Activated gamma-delta T cell treated with anti-CD3 and anti-CD28 coated beads, Interleukin-2, amount 50 U/mL, for 16 hours (primary cell): ENCODE measurements around the gene GPR179.
"Not testable (repeated sequence)": the region's sequence is repeated elsewhere in the genome, so short reads cannot be mapped to it uniquely, and the experiment has no call there.

Experiments
- DNase-seq: peaks from one replicate; pipeline ENCODE4 v3.0.0-alpha.2; 2020; ENCODE audit warnings: low read depth

Gene GPR179

DNA sequence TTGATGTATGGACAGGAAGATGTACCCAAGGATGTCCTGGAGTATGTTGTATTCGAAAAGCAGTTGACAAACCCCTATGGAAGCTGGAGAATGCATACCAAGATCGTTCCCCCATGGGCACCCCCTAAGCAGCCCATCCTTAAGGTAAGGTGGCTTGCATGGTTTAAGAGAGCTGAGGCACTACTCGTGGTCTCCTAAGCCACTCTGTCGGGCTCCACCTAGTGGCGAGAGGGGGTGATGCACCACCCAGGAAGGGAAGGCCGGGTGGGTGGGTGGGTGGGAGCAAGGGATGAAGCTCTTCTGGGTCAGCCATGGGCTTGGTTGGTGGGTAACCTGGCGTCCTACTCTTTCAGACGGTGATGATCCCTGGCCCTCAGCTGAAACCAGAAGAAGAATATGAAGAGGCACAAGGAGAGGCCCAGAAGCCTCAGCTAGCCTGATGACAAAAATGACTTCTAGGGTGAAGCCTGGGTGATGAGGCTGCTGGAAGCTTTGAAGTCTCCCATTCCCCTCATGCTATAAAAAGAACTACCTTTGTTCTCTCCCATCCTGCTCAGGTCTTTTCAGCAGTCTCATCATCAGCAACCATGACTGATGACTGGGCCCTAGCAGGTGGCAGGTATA, 21.5 kb downstream of the GPR179 start:
- peak; percentile 70 for DNase-seq

DNA sequence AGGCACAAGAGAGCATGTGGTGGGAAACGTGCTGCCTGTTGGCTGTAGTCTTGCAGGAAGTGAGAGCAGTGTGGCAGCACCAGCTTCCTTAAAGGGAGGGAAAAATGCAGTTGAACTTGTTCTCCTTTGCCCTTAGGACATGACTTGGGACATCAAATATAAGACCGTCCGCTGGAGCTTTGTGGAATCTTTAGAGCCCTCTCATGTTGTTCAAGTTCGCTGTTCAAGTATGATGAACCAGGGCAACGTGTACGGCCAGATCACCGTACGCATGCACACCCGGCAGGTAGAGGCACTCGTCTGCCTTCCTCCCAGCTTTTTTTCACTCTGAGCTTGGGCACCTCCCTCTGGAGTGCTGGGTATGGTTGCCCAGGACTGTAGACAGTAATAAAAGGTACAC, 23.3 kb downstream of the GPR179 start:
- no peak for DNase-seq

DNA sequence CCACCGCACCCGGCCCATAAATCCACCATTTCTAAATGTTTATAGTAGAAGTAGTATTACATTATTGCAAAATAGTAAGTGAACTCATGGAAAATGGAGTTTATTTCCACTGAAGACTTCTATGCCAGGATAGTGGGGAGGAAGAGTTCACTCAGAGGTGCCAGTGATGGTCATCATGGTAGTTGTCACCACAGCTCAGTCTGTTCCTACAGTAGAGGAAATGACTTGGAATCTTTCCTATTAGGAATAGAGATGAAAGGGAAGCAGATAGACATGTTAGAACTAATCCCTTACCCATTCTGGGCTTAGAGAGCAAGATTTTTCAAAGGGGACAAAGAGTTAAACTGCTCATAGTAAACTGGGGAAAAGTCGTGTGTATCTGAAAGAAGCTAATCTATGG, 26.7 kb downstream of the GPR179 start:
- DNase-seq = no peak

DNA sequence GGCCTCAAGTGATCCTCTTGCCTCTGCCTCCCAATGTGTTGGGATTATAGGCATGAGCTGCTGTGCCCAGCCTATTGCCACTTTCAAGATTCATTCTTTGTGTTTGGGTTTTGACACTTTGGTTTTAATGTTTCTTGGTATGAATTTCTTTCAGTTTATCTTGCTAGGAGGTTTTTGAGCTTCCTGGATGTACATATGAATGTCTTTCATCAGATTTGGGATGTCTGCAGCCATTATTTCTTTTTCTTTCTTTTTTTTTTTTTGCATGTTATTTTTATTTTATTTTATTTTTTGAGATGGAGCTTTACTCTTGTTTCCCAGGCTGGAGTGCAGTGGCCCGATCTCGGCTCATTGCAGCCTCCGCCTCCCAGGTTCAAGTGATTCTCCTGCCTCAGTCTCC, 28.3 kb downstream of the GPR179 start:
- no peak for DNase-seq

DNA sequence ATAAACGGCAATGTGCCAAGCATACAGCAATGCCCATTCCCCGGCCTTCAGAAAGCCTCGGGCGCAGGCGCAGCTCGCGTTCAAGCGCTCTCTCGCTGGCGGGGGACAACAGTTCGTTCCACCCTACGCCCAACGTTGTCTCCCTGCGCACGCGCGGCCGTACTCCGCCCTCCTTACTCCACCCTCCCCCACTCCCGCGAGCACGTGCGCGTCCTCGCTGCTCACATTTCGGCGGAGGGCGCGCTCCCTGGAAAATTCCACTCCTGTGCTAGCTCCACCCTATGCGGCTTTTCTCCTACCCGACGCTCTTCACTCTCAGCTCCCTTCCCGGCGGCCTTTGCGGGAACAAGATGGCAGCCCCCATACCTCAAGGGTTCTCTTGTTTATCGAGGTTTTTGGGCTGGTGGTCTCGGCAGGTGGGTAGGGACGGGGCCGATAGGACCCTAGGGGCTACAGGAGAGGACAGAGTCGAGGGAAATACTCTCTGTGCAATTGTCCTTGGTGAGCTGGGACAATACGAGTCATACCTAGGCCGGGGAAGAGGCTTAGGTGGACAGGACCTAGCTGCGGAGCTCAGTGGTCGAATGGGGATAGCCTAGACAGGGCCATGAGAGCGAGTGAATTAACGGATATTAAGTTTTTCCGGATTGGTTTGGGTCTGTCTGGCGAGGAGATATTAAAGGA, 46.8 kb downstream of the GPR179 start, which contains the start of gene MRPL45:
MRPL45 (plus strand) TSS at position 335 of the 684 bp plus-strand sequence; CDS start at position 351, 16 bp downstream.
- peak; percentile 92 for DNase-seq

DNA sequence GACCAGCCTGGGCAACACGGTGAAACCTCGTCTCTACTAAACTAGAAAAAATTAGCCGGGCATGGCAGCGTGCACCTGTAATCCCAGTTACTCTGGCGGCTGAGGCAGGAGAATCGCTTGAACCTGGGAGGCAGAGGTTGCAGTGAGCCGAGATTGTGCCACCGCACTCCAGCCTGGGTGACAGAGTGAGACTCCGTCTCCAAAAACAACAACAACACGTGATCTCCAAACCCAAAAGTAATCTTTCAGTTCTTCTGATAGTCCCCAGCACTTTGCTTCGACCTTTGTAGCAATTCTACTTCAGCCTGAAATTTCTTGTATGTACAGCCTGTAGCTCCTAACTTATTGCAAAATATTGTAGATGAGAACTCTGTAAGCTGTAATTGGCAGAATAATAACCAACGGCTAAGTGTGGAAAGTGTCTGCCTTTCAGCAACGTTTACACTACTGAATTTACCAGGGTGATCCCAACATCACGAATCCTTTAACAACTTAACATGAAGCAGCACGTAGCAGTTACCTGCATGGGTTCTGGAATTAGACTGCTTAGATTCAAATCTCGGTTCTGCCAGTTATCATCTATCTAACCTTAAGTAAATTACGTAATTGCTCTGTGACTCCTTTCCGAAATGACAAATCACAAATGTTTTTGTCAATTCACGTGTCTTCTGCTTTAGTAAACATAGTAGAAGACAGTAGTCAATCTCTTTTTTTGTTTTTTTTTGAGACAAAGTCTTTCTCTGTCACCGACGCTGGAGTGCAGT, 48.0 kb downstream of the GPR179 start:
- DNase-seq = not testable (repeated sequence)

DNA sequence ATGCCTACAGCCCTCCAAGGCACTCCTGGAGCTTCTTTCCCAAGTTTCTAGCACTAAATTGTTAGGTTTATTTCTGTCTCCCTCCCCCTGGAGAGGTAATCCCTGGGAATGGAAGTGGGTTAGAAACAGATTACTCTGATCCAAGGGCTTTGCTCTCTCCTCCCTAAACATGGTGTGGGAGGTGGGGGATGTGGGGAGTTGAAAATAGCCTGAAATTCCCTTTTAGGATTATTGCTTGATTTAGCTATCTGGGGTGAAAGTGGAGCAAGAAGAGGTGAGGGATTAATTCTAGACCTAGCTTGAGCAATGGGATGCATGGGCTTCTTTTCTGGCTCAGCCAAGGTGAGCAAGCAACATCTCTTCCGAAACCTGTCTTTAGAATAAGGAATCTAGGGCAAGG, 54.0 kb downstream of the GPR179 start:
- DNase-seq = not testable (repeated sequence)

DNA sequence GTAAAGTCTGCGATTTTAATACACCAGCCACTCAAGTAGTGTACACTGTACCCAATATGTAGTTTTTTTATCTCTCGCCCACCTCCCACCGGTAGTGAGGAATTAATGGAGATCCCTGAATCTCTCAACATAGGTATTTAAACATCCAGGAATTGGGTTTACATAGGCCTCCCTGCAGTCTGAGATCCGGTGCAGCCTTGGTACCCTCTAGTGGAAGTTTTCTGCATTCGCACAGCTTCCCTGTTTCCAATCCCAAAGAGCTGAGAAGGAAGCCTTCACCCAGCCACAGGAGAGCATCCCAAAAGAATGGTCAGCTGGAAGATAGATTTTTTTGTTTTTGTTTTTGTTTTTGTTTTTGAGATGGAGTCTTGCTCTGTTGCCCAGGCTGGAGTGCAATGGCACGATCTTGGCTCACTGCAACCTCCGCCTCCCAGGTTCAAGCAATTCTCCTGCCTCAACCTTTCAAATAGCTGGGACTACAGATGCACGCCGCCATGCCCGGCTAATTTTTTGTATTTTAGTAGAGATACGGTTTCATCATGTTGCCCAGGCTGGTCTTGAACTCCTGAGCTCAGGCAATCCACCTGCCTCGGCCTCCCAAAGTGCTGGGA, 55.4 kb downstream of the GPR179 start:
- not testable (repeated sequence) for DNase-seq

DNA sequence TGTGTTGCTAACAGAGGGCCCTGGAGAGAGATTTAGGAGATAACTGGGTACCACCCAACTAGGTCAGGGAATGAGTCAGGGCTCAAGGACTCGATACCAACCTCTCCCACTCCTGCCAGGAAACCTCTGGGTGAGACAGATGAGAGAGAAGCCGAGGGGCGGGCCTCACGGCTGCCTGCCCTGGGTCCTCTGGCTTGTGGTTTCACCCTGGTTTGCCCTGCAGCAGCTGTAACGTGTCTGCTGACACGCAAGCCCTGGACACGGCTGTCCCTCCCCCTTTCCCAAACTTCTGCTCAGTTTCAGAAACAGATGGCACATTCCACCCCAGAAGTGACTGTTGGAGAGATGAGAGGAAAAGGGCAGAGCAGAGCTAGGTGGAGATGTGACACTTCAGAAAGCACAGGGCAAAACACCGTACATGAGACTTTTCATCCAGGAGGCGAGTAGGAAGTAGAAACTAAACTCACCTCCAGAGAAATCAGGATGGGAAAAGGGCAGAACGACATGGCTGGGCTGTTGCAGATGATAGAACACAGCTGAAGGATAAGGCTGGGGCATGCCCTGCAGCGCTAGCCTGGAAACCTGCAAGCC, 57.2 kb downstream of the GPR179 start:
- DNase-seq = not testable (repeated sequence)

DNA sequence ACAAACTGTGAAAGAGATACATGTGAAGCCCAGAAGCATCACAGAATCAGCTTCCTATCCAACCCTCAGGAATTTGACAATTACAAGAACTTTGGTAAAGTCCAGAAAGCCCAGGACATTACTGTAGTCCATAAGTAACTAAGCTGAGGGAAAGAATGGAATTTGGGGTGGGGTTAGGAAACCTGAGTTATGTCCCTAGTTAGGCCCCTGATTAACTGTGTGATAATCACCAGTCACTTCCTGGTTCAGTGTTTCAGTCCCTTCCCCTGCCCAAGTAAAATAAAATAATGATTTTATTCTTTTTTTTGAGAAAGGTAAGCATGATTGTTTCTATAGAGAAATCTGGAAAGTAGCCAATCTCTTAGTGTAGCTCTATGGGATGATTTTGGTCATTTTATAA, 57.8 kb downstream of the GPR179 start:
- not testable (repeated sequence) for DNase-seq
